MCF 10A (cell line): Measurements from ENCODE around the gene R3HDM4. TPM values are rescaled to one million over a fixed set of nuclear protein-coding genes. Genes with fewer than 3 reads are reported as not detected.

Experiments used
- BruUV-seq: library from RNA; stranded (reverse); fragments of 400-500 nt; replicated peaks from 2 replicates; lab custom pipeline; 2021; lab: Mats Ljungman, UMichigan
- CTCF ChIA-PET: fragments of 300-600 bp; sonication (Branson Sonifier 250); formaldehyde crosslinking; extraction: SDS; loops from one replicate; lab custom pipeline; 2021; ENCODE audit warnings: antibody characterized with exemption, inconsistent platforms; lab: Yijun Ruan, JAX
- POLR2A ChIA-PET: fragments of 300-600, 350-650 bp; sonication (Branson Sonifier 250); formaldehyde crosslinking; extraction: SDS; loops from one replicate; lab custom pipeline; 2020; ENCODE audit warnings: antibody characterized with exemption, inconsistent platforms; lab: Yijun Ruan, JAX
- DNase-seq: peaks from one replicate; pipeline ENCODE4 v3.0.0-alpha.2; 2018; ENCODE audit not compliant: unreplicated experiment
- H3K27ac Mint-ChIP-seq: one replicate; pipeline ENCODE4 v1.8.0; 2022; ENCODE audit warnings: mild to moderate bottlenecking, low read depth, mixed read lengths; ENCODE audit not compliant: unreplicated experiment
- H3K27me3 Mint-ChIP-seq: one replicate; pipeline ENCODE4 v1.8.0; 2022; ENCODE audit warnings: mixed read lengths; ENCODE audit not compliant: insufficient read depth, unreplicated experiment
- H3K36me3 Mint-ChIP-seq: one replicate; pipeline ENCODE4 v1.8.0; 2022; ENCODE audit warnings: mild to moderate bottlenecking, moderate library complexity, mixed read lengths; ENCODE audit not compliant: insufficient read depth, unreplicated experiment
- H3K4me1 Mint-ChIP-seq: one replicate; pipeline ENCODE4 v1.8.0; 2022; ENCODE audit warnings: mixed read lengths; ENCODE audit not compliant: insufficient read depth, unreplicated experiment
- H3K4me3 Mint-ChIP-seq: one replicate; pipeline ENCODE4 v1.8.0; 2022; ENCODE audit warnings: mild to moderate bottlenecking, moderate library complexity, mixed read lengths; ENCODE audit not compliant: unreplicated experiment
- H3K9me3 Mint-ChIP-seq: one replicate; pipeline ENCODE4 v1.8.0; 2022; ENCODE audit warnings: mixed read lengths; ENCODE audit not compliant: unreplicated experiment
- CTCF ChIP-seq: fragments of 200-600 bp; IDR thresholded peaks from one replicate; pipeline ENCODE4 v1.8.0; 2022; ENCODE audit warnings: antibody characterized with exemption, mild to moderate bottlenecking; ENCODE audit not compliant: unreplicated experiment
- intact Hi-C: fragments of 100-400 bp; cut with micrococcal nuclease; formaldehyde crosslinking; loops from 2 replicates; pipeline ENCODE4 v1.14.1; 2022
- total RNA-seq: library from RNA; stranded (reverse); gene quantifications from 2 replicates; pipeline ENCODE4 v1.2.3, GENCODE V29; 2022

The R3HDM4 gene
- total RNA-seq, 1 experiment from 2014 or later = 73.6 TPM

- ChIA-PET POLR2A (interaction anchor here (0.7 kb wide), 1 partner anchor 242 kb away, joined by 3 read pairs; no protein-coding TSS in a partner anchor), CTCF (no interaction called here)
- Mint-ChIP-seq H3K27ac (peak overlapping the region; percentile 27), H3K4me3 (peak overlapping the region; percentile 73), H3K9me3 (no peaks in the 10 kb centered on the region), H3K27me3 (no peaks in the 10 kb centered on the region), H3K4me1 (no peaks in the 10 kb centered on the region), H3K36me3 (peaks cover 16% of the 10 kb centered on the region)
- DNase-seq = peak; percentile 71
- intact Hi-C loops = no loop called here
- no peak for TF ChIP-seq CTCF
- BruUV-seq = no TSS peak
Observed at GRCh38 chr19:926589-927350, 13.8 kb upstream of the R3HDM4 start.

GRCh38 chr19:926323-926588, 13.2 kb upstream of the R3HDM4 start:
- CTCF ChIA-PET = no interaction called here
- Mint-ChIP-seq H3K36me3 (peaks cover 10% of the 10 kb centered on the region), H3K27me3 (no peaks in the 10 kb centered on the region), H3K27ac (peak overlapping the region; percentile 27), H3K9me3 (no peaks in the 10 kb centered on the region), H3K4me1 (no peaks in the 10 kb centered on the region), H3K4me3 (peak overlapping the region; percentile 73)
- no peak for DNase-seq
- intact Hi-C loops = no loop called here
- POLR2A ChIA-PET = no interaction called here
- BruUV-seq = no TSS peak
- no peak for TF ChIP-seq CTCF

- peak; percentile 81 for DNase-seq
- no peaks in the 10 kb centered on the region for H3K4me1 Mint-ChIP-seq
- CTCF ChIA-PET = interaction anchor here (4.2 kb wide), 1 partner anchor 58 kb away, joined by 83 read pairs; the partner anchor contains the start of gene WDR18
Observed at GRCh38 chr19:925526-926322, 12.7 kb upstream of the R3HDM4 start, which contains the start of gene ARID3A. Gene ARID3A (plus strand): TSS chr19:926035. CDS start chr19:929529, 3,494 bp downstream.

More at GRCh38 chr19:925526-926322, 12.7 kb upstream of the R3HDM4 start, which contains the start of gene ARID3A:
- intact Hi-C loops = no loop called here
- Mint-ChIP-seq H3K27me3 (no peaks in the 10 kb centered on the region), H3K27ac (peak within 1 kb of the TSS; percentile 27), H3K36me3 (peaks cover 5% of the 10 kb centered on the region), H3K9me3 (no peaks in the 10 kb centered on the region), H3K4me3 (peak within 1 kb of the TSS; percentile 73)
- POLR2A ChIA-PET = interaction anchor here (0.8 to 5.0 kb wide), 4 partner anchors 8 to 177 kb away, joined by 3 to 28 read pairs (median 4); partner anchors contain the start of gene WDR18
- BruUV-seq = TSS peak; percentile 74
- no peak for TF ChIP-seq CTCF
